ENCODE measurements around the gene TMEM81. TPM values are rescaled to one million over a fixed set of nuclear protein-coding genes. Genes with fewer than 3 reads are reported as not detected.

The TMEM81 gene
- total RNA-seq, 1 donor from 2014 or later, result not detected

- Histone ChIP-seq H3K27ac (no peak overlapping the region), H3K4me1 (no peaks in the 10 kb centered on the region), H3K27me3 (no peaks in the 10 kb centered on the region), H3K36me3 (no peaks in the 10 kb centered on the region), H3K9me3 (no peaks in the 10 kb centered on the region), H3K4me3 (no peak overlapping the region)
- no peak for DNase-seq (ENCODE audit: low spot score in 2 of 2)
- intact Hi-C loops (cut with DNase I), result no loop called here
- TF ChIP-seq CTCF (IDR thresholded peaks at IDR 0.05), result no peak
Measured at GRCh38 chr1:205073511-205073910, 10.7 kb downstream of the TMEM81 start.

- no peak for DNase-seq (ENCODE audit: low spot score in 2 of 2)
- no peaks in the 10 kb centered on the region for H3K36me3 ChIP-seq
- H3K27me3 ChIP-seq, result no peaks in the 10 kb centered on the region
- no peak overlapping the region for H3K4me3 ChIP-seq
- no peak overlapping the region for H3K27ac ChIP-seq
- TF ChIP-seq CTCF (IDR thresholded peaks at IDR 0.05), result no peak
- no peaks in the 10 kb centered on the region for H3K4me1 ChIP-seq
- no peaks in the 10 kb centered on the region for H3K9me3 ChIP-seq
- intact Hi-C loops (cut with DNase I), result no loop called here
Measured at GRCh38 chr1:205072881-205073280, 11.4 kb downstream of the TMEM81 start.

GRCh38 chr1:205072286-205072685 lies 12.0 kb downstream of the TMEM81 start:
- no peaks in the 10 kb centered on the region for H3K36me3 ChIP-seq
- H3K4me1 ChIP-seq, result no peaks in the 10 kb centered on the region
- no peak for DNase-seq (ENCODE audit: low spot score in 2 of 2)
- no peak overlapping the region for H3K27ac ChIP-seq
- no peak for TF ChIP-seq CTCF (IDR thresholded peaks at IDR 0.05)
- no peak overlapping the region for H3K4me3 ChIP-seq
- H3K9me3 ChIP-seq, result no peaks in the 10 kb centered on the region
- H3K27me3 ChIP-seq, result no peaks in the 10 kb centered on the region
- intact Hi-C loops (cut with DNase I), result no loop called here

GRCh38 chr1:205071801-205072200 lies 12.5 kb downstream of the TMEM81 start:
- no peaks in the 10 kb centered on the region for H3K4me1 ChIP-seq
- no peaks in the 10 kb centered on the region for H3K36me3 ChIP-seq
- DNase-seq (ENCODE audit: low spot score in 2 of 2), result no peak
- no peak overlapping the region for H3K27ac ChIP-seq
- H3K4me3 ChIP-seq, result no peak overlapping the region
- intact Hi-C loops (cut with DNase I), result no loop called here
- TF ChIP-seq CTCF (IDR thresholded peaks at IDR 0.05), result no peak
- no peaks in the 10 kb centered on the region for H3K27me3 ChIP-seq
- no peaks in the 10 kb centered on the region for H3K9me3 ChIP-seq

- intact Hi-C loops (cut with DNase I), result no loop called here
- Histone ChIP-seq H3K36me3 (no peaks in the 10 kb centered on the region), H3K4me1 (no peaks in the 10 kb centered on the region), H3K27me3 (no peaks in the 10 kb centered on the region), H3K9me3 (no peaks in the 10 kb centered on the region), H3K27ac (no peak overlapping the region), H3K4me3 (no peak overlapping the region)
- TF ChIP-seq CTCF (IDR thresholded peaks at IDR 0.05), result no peak
- DNase-seq (ENCODE audit: low spot score in 2 of 2), result no peak
Measured at GRCh38 chr1:205071028-205071409, 13.2 kb downstream of the TMEM81 start.

Measured in ascending aorta (tissue), 2 donors.